A549 treated with AZD2906 at 1 μM for 4 hours (cell line): ENCODE data around the gene DLGAP5. TPM values are rescaled to one million over a fixed set of nuclear protein-coding genes. Genes with fewer than 3 reads are reported as not detected.

Source experiments
- total RNA-seq: library from RNA; stranded (reverse); fragments of 200-300 nt; extraction: Qiagen RNA extraction; gene quantifications from 5 replicates; pipeline ENCODE4 v1.2.3, GENCODE V29; 2022

DLGAP5 gene
- total RNA-seq = 23.4 to 38.3 TPM (median 27.1 TPM) in 5 replicates

DNA sequence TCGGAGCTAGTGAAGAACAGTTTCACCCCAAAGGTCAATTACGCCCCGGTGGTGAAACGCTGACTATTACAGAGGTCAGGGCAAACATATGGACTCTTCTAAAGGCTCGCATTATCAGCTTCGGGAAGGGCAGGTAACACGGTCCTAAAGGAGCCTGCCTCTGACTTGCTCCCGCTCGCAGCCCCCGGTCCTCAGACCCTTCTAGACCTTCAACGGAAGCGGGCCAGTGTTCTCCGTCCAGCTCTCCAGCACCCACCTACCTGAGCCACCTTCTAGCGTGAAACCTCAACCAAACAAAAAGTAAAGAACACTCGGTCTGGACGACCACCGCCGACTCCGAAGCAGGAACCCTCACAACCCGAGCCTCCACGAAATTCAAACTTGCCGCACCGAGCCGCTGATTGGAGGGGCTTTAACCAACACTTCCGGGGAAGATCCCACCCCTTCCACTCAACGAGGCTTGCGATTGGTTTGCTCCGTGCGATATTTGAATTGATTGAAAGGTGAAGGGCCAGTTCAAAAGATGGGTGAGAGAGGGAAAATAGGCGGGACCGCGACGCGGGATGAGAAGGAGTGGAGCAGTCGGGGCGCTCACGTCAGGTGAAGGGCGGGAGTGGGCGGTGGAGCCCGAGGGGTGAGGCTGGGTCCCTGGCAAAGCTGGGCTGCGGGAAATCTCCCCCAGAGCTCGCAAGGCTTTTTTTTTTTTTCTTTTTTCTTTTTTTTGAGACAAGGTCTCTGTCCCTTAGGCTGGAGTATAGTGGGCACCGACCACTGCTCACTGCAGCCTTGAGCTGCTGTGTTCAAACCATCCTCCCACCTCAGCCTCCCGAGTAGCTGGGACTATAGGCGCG, at the start of gene DLGAP5:
Gene DLGAP5 (minus strand): TSS at position 383 of the 851 bp plus-strand sequence. CDS start 2,406 bp downstream, outside the sequence.

GRCh38 chr14:55129086-55129427, 62.3 kb downstream of the DLGAP5 start, which contains the start of gene LGALS3:
LGALS3 (plus strand) TSS chr14:55129252; CDS start chr14:55137374, 8,122 bp downstream.

Other genes starting within 250 kb of the DLGAP5 start
- 8.3 to 11.8 TPM (median 10.1 TPM) in 5 replicates for gene WDHD1, start 164.5 kb downstream of the DLGAP5 start, total RNA-seq
- 7.4 to 11.2 TPM (median 9.0 TPM) in 5 replicates for gene SOCS4, start 164.3 kb downstream of the DLGAP5 start, total RNA-seq
- 99.6 to 116 TPM (median 108 TPM) in 5 replicates for gene MAPK1IP1L, start 139.9 kb downstream of the DLGAP5 start, total RNA-seq
- 159 to 187 TPM (median 173 TPM) in 5 replicates for gene LGALS3, start 62.3 kb downstream of the DLGAP5 start, total RNA-seq
- gene FBXO34, start 79.8 kb upstream of the DLGAP5 start, total RNA-seq = 12.0 to 17.9 TPM (median 14.7 TPM) in 5 replicates
- gene ATG14, start 220.2 kb upstream of the DLGAP5 start, total RNA-seq = 4.4 to 5.5 TPM (median 4.8 TPM) in 5 replicates
- gene TBPL2, start 249.0 kb upstream of the DLGAP5 start, total RNA-seq = not detected in 5 replicates